Mucosa of rectum (tissue), 2 donors: ENCODE results near the gene TACC3.

Experiments
- H3K27ac ChIP-seq, 2 donors: one replicate each; pipeline ENCODE4 v1.7.0; 2013; ENCODE audit warnings: inconsistent platforms in 2 of 2, low read depth in 2 of 2, low read length in 2 of 2
- H3K27me3 ChIP-seq, 2 donors: one replicate each; pipeline ENCODE4 v1.7.0; 2013; ENCODE audit warnings: low read length in 2 of 2; ENCODE audit not compliant: control insufficient read depth in 2 of 2, insufficient read depth in 2 of 2
- H3K36me3 ChIP-seq, 2 donors: one replicate each; pipeline ENCODE4 v1.7.0; 2013; ENCODE audit warnings: low read length in 2 of 2; ENCODE audit not compliant: control insufficient read depth in 2 of 2, insufficient read depth in 2 of 2
- H3K4me1 ChIP-seq, 2 donors: one replicate each; pipeline ENCODE4 v1.7.0; 2013; ENCODE audit warnings: low read length in 2 of 2, mild to moderate bottlenecking in 1 of 2; ENCODE audit not compliant: control insufficient read depth in 2 of 2, insufficient read depth in 2 of 2
- H3K4me3 ChIP-seq, 2 donors: one replicate each; pipeline ENCODE4 v1.7.0; 2013; ENCODE audit warnings: low read length in 2 of 2
- H3K9ac ChIP-seq, 2 donors: one replicate each; pipeline ENCODE4 v1.7.0; 2013; ENCODE audit warnings: low read length in 2 of 2, low read depth in 1 of 2, mild to moderate bottlenecking in 1 of 2
- H3K9me3 ChIP-seq, 2 donors: one replicate each; pipeline ENCODE4 v1.7.0; 2013; ENCODE audit warnings: low read length in 2 of 2; ENCODE audit not compliant: control insufficient read depth in 2 of 2
- donor health status: healthy.
- donor health status: Normal muscosa, but diverticular disease.

TACC3 gene

GRCh38 chr4:1736812-1737211 is 15.5 kb downstream of the TACC3 start:
- Histone ChIP-seq H3K9ac (no peak overlapping the region), H3K9me3 (peaks cover 0 to 6% of the 10 kb centered on the region in 2 donors), H3K27ac (no peak overlapping the region), H3K27me3 (no peaks in the 10 kb centered on the region), H3K4me3 (no peak overlapping the region), H3K36me3 (peaks cover 17 to 38% of the 10 kb centered on the region in 2 donors), H3K4me1 (no peaks in the 10 kb centered on the region)

- Histone ChIP-seq H3K27me3 (no peaks in the 10 kb centered on the region), H3K9me3 (peaks cover 0 to 6% of the 10 kb centered on the region in 2 donors), H3K4me3 (no peak overlapping the region), H3K4me1 (no peaks in the 10 kb centered on the region), H3K27ac (no peak overlapping the region), H3K36me3 (peaks cover 15 to 36% of the 10 kb centered on the region in 2 donors), H3K9ac (no peak overlapping the region)
Observed at GRCh38 chr4:1737666-1738065, 16.3 kb downstream of the TACC3 start.

GRCh38 chr4:1738410-1738809 is 17.1 kb downstream of the TACC3 start:
- Histone ChIP-seq H3K4me1 (no peaks in the 10 kb centered on the region), H3K27ac (no peak overlapping the region), H3K27me3 (no peaks in the 10 kb centered on the region), H3K36me3 (peaks cover 15 to 32% of the 10 kb centered on the region in 2 donors), H3K9ac (no peak overlapping the region), H3K4me3 (no peak overlapping the region), H3K9me3 (peaks cover 0 to 6% of the 10 kb centered on the region in 2 donors)

GRCh38 chr4:1739358-1739757 is 18.0 kb downstream of the TACC3 start:
- no peak overlapping the region for H3K9ac ChIP-seq
- H3K36me3 ChIP-seq: peaks cover 15 to 32% of the 10 kb centered on the region in 2 donors
- H3K4me1 ChIP-seq: no peaks in the 10 kb centered on the region
- no peaks in the 10 kb centered on the region for H3K27me3 ChIP-seq
- H3K27ac ChIP-seq: no peak overlapping the region
- peaks cover 0 to 6% of the 10 kb centered on the region in 2 donors for H3K9me3 ChIP-seq
- H3K4me3 ChIP-seq: no peak overlapping the region

GRCh38 chr4:1740021-1740545 is 18.8 kb downstream of the TACC3 start:
- Histone ChIP-seq H3K27me3 (no peaks in the 10 kb centered on the region), H3K36me3 (peaks cover 15 to 32% of the 10 kb centered on the region in 2 donors), H3K9ac (no peak overlapping the region), H3K27ac (no peak overlapping the region), H3K9me3 (peaks cover 0 to 6% of the 10 kb centered on the region in 2 donors), H3K4me1 (no peaks in the 10 kb centered on the region), H3K4me3 (no peak overlapping the region)

- peaks cover 15 to 28% of the 10 kb centered on the region in 2 donors for H3K36me3 ChIP-seq
Observed at GRCh38 chr4:1741208-1741607, 19.9 kb downstream of the TACC3 start.

GRCh38 chr4:1743551-1743950 is 22.2 kb downstream of the TACC3 start:
- Histone ChIP-seq H3K4me3 (no peak overlapping the region), H3K4me1 (peaks cover 0 to 3% of the 10 kb centered on the region in 2 donors), H3K36me3 (peaks cover 0 to 12% of the 10 kb centered on the region in 2 donors), H3K9ac (no peak overlapping the region), H3K27ac (no peak overlapping the region), H3K27me3 (no peaks in the 10 kb centered on the region), H3K9me3 (peaks cover 0 to under 1% of the 10 kb centered on the region in 2 donors)

More at GRCh38 chr4:1741208-1741607, 19.9 kb downstream of the TACC3 start:
- Histone ChIP-seq H3K4me1 (no peaks in the 10 kb centered on the region), H3K9me3 (peaks cover 0 to 6% of the 10 kb centered on the region in 2 donors), H3K9ac (no peak overlapping the region), H3K27me3 (no peaks in the 10 kb centered on the region), H3K4me3 (no peak overlapping the region), H3K27ac (no peak overlapping the region)

GRCh38 chr4:1743975-1744374 is 22.7 kb downstream of the TACC3 start:
- Histone ChIP-seq H3K9me3 (no peaks in the 10 kb centered on the region), H3K9ac (no peak overlapping the region), H3K36me3 (peaks cover 0 to 12% of the 10 kb centered on the region in 2 donors), H3K4me3 (no peak overlapping the region), H3K4me1 (peaks cover 0 to 3% of the 10 kb centered on the region in 2 donors), H3K27ac (no peak overlapping the region), H3K27me3 (no peaks in the 10 kb centered on the region)

- no peaks in the 10 kb centered on the region for H3K27me3 ChIP-seq
- no peak overlapping the region for H3K27ac ChIP-seq
- no peak overlapping the region for H3K4me3 ChIP-seq
- H3K4me1 ChIP-seq: peaks cover 0 to 3% of the 10 kb centered on the region in 2 donors
- H3K9ac ChIP-seq: no peak overlapping the region
- no peaks in the 10 kb centered on the region for H3K9me3 ChIP-seq
- H3K36me3 ChIP-seq: peaks cover 0 to 9% of the 10 kb centered on the region in 2 donors
Observed at GRCh38 chr4:1744552-1744951, 23.2 kb downstream of the TACC3 start.

- no peak overlapping the region for H3K27ac ChIP-seq
- H3K9me3 ChIP-seq: no peaks in the 10 kb centered on the region
- no peaks in the 10 kb centered on the region for H3K27me3 ChIP-seq
- no peak overlapping the region for H3K9ac ChIP-seq
- H3K36me3 ChIP-seq: peaks cover 0 to 9% of the 10 kb centered on the region in 2 donors
- H3K4me3 ChIP-seq: no peak overlapping the region
- peaks cover 0 to 3% of the 10 kb centered on the region in 2 donors for H3K4me1 ChIP-seq
Observed at GRCh38 chr4:1745165-1745564, 23.8 kb downstream of the TACC3 start.
